ENCODE measurements around the gene ADAM22. TPM values are rescaled to one million over a fixed set of nuclear protein-coding genes. Genes with fewer than 3 reads are reported as not detected.

Gene ADAM22
- total RNA-seq, 1 donor from 2014 or later = 0.27 TPM

DNA sequence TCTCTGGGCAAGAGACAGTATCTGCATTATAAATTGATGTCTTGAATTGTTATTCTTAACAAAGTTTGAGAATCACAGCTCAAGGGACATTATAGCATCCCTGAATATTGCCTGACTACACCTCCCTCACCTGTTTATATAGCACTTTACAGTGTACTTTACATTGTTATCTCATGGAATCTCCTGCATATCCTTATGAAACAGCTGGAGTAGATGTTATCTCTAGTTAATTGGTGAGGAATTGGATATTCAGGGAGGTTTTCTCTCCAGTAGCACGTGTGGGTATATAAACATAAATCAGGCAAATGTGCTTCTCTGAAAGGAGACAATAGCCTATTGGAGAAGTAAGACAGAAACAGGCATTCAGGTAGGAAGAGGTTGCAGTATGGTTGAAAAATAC is 168.6 kb downstream of the ADAM22 start:
- DNase-seq (ENCODE audit: low read depth) = no peak

DNA sequence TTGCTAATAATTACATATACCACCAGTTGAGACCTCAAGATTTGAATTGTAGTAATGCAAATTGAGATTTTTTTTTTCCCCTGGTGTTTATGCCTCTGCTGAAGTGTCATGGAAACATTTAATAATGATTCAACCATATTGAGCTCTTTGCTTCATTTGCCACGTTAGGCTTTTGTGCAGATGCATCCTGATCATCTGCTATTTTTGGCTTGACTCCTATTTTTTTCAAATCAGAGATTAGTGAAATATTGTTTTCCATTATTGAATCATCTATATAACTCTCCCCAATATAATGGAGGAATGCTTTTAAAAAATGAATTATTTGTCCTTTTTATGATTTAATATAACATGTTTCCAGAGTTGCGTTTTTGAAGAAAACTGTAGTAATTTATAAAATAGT is 170.7 kb downstream of the ADAM22 start:
- DNase-seq (ENCODE audit: low read depth) = no peak

DNA sequence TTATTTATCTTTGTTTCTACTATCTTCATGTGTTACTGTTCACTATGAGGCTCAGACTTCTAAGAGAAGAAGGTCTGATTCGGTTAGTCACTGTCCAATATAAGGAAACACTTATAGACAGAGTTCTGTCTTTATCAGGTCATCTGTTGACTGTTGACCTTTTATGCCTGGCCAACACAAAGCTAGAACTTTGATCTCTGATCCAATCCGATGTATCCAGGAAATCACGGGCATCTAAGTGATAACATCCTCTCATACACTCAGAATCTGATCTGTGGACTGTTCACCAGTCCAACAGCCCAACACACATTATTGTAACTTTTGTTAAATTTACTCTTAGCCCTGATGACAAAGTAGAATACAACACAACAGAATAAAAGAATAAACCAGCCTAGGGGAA is 171.2 kb downstream of the ADAM22 start:
- no peak for DNase-seq (ENCODE audit: low read depth)

DNA sequence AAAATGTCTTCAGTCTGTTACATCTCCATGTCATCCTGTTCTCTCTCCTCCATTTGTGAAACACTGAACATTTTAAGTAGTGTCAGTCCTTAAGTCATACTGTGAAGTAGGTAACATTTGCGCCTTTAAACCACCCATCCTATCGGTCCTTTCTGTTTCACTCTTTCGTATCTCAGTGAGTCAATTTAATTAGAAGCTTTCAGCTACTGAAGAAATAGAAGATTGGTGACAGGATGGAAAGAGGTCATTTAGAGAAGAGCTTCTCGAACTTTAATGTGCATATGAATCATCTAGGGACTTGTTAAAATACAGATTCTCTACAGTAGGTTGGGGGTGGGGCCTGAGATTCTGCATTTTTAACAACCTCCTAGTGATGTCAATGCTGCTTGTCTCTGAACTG is 172.4 kb downstream of the ADAM22 start:
- no peak for DNase-seq (ENCODE audit: low read depth)

DNA sequence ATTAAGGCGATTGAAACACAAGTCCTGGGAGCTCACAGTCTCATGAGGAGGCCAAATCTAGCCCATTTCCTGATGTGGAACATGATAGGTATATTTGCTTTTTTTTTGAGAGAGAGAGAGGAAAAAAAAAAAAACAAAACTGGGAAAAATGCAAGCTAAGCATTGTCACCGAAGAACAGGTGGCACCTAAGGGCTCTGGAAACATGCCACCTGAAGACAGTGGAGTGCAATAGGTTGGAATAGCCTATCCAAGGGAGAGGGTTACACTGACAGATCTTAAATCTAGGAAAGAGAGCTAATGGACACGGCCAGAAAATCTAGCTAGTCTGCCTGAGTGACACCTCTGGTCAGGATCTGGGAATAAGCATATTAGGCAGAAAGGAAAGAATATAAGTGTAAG is 175.6 kb downstream of the ADAM22 start:
- DNase-seq (ENCODE audit: low read depth) = no peak

DNA sequence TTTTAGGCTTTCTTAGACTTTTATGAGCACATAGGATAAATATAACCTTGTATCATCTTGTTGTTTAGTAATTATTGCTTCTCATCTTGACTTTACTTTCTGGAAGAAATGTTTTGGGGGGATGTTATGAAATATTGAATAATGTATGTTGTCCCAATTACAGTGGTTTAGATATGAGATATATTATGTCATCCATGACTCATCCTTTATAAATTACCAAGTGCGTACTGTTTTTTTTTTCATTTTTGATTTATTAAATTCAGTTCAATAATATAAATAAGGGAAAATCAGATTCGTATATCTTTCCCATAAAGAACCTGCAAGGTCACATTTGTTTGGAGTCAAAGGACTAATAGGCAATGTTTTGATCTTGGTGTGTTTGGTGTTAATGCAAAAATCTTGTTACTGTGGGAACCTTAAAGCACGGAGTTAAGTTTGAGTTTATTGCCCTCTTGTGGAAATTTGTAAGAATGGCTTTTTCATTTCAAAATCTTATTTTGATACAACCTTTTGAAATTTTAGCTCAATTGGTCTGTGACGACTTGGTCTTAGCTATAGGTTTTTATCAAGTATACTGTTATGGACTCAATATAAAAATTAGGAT is 177.2 kb downstream of the ADAM22 start:
- DNase-seq (ENCODE audit: low read depth) = peak; percentile 49

DNA sequence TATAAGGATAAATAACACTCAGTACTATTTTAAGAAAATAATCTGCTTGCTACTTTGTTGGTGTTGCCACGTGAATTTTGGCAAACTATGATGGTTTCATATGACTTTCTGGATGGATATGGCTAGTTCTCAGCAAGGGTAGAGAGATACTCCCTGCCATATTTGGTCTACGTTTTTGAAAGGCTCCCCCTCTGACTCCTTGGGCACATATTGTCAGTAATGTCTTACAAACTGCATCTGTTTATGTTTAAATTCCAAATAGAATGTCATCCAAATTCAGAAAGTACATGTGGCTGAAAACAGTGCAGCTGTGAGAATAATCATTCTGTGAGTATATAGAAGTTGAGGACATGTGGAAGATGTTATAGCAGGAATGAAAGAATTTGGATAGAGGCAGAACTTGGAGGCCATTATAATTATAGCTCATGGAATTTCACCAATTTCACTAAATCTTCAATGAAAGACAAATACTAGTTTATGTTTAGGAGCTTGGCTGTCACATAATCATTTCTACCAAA is 178.0 kb downstream of the ADAM22 start:
- no peak for DNase-seq (ENCODE audit: low read depth)

DNA sequence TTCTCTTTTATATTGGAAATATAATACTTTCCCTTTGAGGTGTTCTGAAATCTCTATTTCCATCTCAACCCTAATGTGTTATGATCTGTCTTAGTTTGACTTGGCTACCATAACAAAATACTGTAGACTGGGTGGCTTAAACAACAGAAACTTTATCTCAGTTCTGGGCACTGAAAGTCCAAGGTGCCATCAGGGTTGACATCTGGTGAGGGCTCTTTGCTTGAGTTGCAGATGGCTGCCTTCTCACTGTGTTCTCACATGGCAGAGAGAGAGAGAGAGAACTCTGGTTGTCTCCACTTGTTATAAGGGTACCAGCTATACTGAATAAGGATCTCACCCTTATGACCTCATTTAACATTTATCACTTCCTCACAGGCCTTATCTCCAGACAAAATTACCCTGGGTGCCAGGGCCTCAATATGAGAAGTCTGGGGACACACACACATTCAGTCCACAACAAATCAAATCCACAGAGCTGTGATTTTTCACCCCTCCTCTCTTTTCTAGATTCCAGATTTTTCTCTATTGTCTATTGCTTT is 181.3 kb downstream of the ADAM22 start:
- DNase-seq (ENCODE audit: low read depth) = no peak

DNA sequence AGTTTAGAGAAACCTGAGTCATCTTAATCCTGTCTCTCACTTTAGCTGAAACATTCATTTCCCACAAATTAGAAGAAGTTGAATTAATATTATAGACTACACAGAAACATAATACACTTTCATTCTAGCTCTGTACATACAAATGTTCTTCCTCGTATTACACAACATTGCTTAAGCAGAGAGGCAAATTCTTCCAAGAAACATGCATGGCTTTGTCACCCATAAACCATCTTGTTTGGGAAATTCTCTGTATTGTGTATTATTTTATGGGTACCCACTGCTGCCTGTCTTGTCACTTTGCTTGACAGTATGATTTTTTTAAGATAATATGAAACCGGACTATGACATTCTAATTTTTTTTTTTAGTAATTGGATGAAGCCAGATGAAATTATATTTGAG is 181.8 kb downstream of the ADAM22 start:
- DNase-seq (ENCODE audit: low read depth) = no peak

DNA sequence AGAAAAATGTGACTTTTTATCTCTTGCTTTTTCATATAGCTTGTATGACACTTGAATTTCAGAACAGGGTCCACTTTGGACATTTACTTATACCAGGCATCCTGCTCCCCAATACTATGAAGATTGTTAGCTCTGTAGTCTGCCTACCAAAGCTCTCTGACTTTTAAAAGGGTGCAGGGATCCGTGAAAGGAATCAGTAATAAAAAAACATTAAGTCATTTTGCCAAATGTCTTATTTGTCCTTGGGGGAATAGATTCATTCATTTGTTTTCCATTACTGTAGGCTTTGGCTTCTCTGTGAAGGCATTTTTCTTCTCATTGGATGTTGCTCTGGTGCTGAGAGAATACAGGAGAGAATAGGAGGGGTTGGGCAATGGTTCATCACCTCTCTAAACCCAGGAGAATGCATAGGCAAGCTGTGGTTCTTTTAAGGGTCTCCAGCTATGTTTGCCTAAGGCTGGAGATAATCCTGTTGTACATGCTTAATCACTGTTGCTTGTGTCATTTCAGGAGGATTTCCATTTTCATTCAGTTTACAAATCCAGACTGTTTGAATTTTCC is 182.3 kb downstream of the ADAM22 start:
- DNase-seq (ENCODE audit: low read depth) = no peak

DNA sequence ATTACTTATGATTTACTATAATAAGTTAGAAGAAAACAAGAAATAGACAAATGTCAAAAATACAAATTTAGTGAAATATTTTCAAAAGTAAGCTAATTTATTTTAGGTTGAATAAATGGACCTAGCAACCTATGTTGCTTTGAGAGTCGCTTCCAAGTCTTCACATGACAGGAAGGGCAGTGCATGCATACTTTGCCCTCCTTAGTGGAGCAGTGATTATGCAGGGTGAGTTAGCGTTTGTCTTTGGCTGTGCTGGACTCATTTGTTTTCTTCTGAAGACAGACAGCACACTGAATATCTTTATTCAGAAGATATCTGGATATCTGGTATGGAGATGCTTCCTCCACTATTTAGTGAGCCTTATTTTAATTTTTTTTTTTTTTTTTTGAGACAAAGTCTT is 183.3 kb downstream of the ADAM22 start:
- no peak for DNase-seq (ENCODE audit: low read depth)

DNA sequence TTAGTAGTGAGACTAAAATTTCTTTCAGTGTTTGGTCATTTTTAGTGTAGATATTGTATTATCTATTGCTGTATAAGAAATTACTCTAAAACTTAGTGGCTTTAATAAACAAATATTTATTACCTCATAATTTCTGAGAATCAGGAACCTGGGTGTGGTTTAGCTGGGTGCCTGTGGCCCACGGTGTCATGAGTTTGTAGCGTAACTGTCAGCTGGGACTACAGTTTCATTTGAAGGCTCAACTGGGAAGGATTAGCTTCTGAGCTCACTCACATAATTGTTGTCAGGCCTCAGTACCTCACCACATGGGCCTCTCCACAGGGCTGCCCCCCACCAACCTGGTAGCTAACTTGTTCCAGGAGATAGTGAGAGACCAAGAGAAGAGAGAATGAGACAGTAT is 187.3 kb downstream of the ADAM22 start:
- no peak for DNase-seq (ENCODE audit: low read depth)

DNA sequence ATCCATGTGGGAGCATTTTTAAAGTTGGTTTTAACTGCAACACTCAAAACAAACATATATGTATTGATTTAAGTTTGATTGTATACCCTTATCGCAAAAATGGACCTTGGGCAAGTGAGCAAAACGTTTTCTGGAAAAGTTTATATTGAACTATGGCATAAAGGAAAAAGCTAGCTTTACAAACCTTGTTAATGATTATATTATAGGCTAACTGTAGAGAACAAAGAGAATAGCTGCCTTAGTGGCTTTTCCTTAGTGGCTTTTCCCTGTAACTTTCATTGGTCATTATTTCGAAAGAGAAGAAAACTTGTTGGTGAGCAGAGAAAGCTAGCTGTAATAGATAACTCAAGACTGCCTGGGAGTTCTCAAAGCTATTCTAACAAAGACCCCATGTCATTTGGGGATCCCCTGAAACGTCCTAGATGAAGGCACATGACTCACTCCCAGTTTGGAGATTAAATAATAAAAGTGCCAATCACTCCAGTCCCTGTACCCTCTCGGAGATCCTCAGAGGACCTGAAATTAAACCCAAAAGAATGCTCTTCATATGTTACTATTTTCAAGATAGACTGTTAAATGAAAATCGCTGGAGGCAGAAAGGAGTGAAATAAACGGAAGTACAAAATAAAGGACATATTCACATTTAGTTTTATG is 193.7 kb downstream of the ADAM22 start:
- DNase-seq (ENCODE audit: low read depth) = no peak

DNA sequence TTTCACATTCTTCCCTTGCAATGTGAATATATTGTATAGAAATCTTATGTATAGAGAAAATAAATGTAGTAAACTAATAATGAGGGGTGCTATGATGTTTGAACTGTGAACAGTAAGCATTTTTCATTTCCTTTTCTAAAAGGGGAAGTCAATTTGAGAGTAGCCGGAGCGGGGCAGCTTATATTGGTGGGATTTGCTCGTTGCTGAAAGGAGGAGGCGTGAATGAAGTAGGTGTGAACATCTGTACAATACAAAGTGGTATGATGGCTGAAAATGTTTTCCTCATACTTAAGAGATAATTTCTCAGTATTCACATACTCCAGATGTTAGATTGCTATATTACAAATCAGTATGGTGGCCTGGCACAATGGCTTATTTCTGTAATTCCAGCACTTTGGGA is 198.7 kb downstream of the ADAM22 start:
- DNase-seq (ENCODE audit: low read depth) = no peak

DNA sequence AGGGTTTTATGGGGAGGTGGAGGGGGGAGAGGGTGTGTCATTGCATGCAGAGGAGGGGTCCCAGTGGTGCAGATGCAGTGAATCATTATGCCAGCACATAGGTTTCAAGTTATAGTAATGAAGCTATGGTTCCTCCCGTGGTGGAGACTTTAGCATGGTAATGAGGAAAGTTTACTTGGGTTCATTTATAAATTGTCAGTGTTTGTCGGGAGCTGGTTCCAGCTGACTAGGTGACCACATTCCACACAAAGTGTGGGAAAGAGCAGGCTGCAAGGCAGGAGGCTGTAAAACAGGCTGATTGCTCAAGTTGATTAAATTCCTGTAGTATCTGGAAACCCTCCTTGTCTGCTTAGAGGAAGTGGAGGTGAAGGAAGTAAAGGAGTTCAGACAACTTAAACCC is 206.9 kb downstream of the ADAM22 start:
- DNase-seq (ENCODE audit: low read depth) = no peak

DNA sequence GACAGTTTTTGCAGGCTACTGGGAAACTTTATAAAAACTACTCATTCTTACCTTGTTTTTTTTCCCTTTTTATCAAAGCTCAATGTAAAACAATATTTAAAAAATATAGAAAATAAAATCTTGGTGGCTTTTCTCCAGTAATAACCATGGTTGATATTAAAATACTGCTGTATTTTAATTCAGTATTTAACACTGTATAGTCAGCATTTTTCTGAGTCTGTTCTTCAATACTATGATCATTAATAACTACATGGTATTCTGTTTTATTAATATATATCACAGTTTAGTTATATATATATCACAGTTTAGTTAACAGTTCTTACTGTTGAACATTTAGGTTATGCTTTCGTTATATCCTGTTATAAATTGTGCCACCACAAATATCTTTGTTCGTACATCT is 207.4 kb downstream of the ADAM22 start:
- no peak for DNase-seq (ENCODE audit: low read depth)

DNA sequence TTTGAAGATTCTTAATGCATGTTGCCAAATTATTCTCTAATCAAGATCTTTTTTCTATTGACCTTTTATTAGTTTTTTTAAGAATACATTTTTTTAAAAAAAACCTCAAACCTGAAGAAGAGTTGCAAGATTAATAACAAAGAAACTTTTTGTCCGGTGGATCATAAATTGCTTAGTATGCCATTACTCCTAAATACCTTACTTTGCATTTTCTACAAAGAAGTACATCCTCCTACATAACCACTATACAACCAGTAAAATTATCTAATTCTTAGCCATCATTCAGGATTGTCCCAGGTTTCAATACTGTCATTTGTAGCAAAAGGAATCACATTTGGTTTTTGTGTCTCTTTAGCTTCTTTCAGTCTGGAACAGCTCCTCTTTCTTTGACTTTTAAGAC is 207.9 kb downstream of the ADAM22 start:
- DNase-seq (ENCODE audit: low read depth) = no peak

DNA sequence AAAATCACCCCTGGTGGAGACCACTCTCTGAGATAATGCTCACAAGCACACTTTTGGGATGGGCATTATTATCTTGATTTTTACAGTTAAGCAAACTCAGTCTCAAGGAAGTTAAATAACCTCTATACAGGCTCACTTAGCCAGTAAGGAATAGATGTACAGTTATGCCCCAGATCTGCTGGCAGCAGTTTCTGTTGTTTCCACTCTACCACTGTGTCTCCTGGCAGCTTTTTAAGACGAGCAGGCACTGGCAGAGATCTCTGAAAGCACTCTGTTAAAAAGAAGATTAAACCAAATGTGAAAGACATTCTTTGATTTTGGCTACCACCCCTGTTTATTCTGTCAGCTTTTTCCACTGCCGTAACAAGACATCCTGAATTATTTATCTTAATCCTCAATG is 212.6 kb downstream of the ADAM22 start:
- no peak for DNase-seq (ENCODE audit: low read depth)

DNA sequence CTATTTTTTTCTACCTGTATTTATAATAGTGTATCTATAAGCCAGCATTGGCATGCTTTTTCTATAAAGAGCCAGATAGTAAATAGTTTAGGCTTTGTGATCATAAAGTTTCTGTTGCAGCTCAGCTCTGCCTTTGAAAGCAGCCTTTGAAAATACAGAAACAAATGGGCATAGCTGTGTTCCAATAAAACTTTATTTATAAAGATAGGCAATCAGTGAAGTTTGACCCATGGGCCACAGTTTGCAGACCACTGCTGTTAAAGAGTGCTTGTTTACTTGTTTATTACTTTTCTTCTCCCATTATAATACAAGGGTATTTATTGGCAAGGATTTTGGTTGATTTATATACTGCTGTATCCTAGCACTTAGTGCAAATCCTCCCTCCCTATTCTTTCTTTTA is 213.3 kb downstream of the ADAM22 start:
- DNase-seq (ENCODE audit: low read depth) = no peak

DNA sequence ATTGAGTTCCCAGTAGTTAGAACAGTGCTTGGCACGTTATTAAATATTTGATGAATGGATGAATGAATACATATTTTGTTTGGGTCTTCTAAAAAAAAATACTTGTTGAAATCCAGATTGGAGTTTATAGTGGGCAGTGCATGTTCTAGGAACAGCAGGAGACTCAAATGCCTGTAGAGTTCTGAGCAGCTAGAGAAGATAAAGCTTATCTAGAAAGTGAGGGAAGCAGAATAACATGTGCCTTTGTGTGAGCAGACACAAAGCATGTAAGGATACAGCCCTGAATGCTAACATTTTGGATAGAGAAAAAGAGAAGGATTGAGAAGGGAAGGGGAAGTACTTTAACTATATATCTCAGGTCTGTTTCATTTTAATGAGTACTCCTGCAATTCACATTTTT is 213.9 kb downstream of the ADAM22 start:
- DNase-seq (ENCODE audit: low read depth) = no peak

DNA sequence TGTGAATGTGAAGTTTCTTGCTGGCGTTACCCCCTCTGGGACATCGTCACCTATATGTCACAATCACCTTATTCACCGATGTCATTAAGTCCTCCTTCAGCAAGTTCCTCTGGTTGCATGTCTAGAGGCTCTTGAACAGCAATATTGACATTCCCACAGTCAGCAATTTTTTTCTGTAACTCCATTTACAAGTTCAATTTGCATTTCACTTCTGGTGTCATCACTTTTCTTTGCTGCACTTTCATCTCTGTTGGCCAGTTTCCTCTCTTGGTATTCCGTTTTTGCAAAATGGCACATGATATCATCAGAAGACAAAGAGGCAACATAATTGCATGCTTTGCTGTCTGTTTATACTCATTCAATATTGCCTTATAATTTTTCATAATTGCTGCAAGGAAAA is 216.0 kb downstream of the ADAM22 start:
- no peak for DNase-seq (ENCODE audit: low read depth)

DNA sequence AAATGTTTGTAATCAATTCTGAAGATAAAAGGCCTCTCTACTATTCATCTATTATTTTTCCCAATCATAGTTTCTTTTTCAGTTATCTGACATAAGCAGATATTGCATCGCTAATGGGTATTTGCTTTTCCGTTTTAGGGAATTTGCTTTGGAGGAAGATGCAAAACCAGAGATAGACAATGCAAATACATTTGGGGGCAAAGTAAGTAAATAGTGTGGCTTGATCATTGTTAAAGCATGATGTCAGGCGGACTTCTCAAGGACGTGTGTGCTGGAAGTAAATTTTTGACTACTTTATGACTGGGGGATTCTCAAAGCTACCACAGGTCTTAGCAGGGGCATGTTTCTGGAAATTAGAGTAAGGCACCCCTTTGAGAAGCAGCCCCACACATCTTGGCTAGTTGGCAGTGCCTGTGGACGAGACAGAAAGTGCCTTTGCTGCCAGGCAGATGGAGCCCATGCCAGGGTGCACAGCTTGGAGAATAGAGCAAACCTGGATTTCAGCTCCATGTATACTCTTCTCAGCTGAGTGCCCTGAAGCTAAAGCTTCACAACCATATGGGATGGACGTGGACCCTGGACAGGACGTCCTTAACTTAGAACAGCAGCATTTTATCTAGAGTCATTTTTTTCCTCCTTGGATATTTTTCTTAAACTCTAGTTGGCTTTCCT is 217.2 kb downstream of the ADAM22 start:
- no peak for DNase-seq (ENCODE audit: low read depth)

Data from myocyte (in vitro differentiated cells).